ENCODE measurements around the gene PHKG2. TPM values are rescaled to one million over a fixed set of nuclear protein-coding genes. Genes with fewer than 3 reads are reported as not detected.

PHKG2 gene
- polyA plus RNA-seq, 1 donor (not counting 4 experiments of a cell fraction or from before 2014, with no cell fraction given): 31.8 TPM

DNA sequence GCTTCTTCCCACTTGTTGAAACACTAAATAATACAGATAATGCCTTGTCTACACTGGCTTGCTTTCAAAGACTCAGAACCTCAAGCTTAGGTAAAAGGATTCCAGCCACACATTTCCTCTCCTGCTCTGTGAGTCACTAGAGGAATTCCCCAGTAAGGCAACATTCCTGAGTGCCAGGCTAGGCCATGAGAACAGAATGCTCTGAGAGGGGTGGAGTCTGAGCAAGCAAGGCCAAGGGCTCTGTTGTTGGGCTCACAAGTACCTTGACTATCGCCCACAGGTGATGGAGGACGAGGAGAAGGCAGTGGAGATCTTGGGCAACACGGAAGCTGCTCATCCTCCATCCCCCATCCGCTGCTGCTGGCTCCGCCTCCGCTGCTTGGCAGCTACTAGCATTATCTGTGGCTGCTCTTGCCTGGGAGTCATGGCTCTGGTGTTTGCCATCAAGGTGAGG, 6.7 kb upstream of the PHKG2 start:
- DNase-seq (ENCODE audit: low read depth, low spot score) (peak; percentile 99), FAIRE-seq (peak; percentile 100)
- Histone ChIP-seq H3K9me3 (ENCODE audit: control insufficient read depth, low read depth, low read length) (no peaks in the 10 kb centered on the region), H3K4me1 (ENCODE audit: control insufficient read depth, extremely low read depth, insufficient read depth, low read length) (peaks cover 25% of the 10 kb centered on the region), H4K20me1 (ENCODE audit: control insufficient read depth, extremely low read depth, insufficient read depth, low read length) (peaks cover 4% of the 10 kb centered on the region), H3K79me2 (ENCODE audit: control insufficient read depth, insufficient read depth, low read length) (peaks cover 29% of the 10 kb centered on the region), H3K27ac (ENCODE audit: control insufficient read depth, insufficient read depth, low read length) (peak overlapping the region; percentile 100), H3K9ac (ENCODE audit: control insufficient read depth, extremely low read depth, insufficient read depth, low read length) (peak overlapping the region; percentile 97), H3K4me2 (ENCODE audit: control insufficient read depth, extremely low read depth, insufficient read depth, low read depth, low read length) (peak overlapping the region; percentile 89), H2AFZ (ENCODE audit: control insufficient read depth, low read length) (no peak overlapping the region), H3K4me3 (ENCODE audit: control insufficient read depth in 2 of 3, extremely low read depth in 1 of 3, insufficient read depth in 2 of 3, low read depth in 1 of 3, low read length in 3 of 3) (peak overlapping the region; percentile 60 to 95 (median 79)), H3K36me3 (ENCODE audit: control insufficient read depth in 2 of 2, extremely low read depth in 1 of 2, insufficient read depth in 2 of 2, low read length in 2 of 2) (peaks cover 24 to 35% of the 10 kb centered on the region in 2 experiments), H3K9me1 (ENCODE audit: control insufficient read depth, extremely low read depth, insufficient read depth, low read length) (no peaks in the 10 kb centered on the region), H3K27me3 (ENCODE audit: control insufficient read depth, extremely low read depth, insufficient read depth, low read length) (no peaks in the 10 kb centered on the region)
- dilution Hi-C loops (cut with MboI; ENCODE audit: extremely low pct_ligation_motif_present, low sequenced_read_pairs): no loop called here
- TF ChIP-seq, protein P1, sequence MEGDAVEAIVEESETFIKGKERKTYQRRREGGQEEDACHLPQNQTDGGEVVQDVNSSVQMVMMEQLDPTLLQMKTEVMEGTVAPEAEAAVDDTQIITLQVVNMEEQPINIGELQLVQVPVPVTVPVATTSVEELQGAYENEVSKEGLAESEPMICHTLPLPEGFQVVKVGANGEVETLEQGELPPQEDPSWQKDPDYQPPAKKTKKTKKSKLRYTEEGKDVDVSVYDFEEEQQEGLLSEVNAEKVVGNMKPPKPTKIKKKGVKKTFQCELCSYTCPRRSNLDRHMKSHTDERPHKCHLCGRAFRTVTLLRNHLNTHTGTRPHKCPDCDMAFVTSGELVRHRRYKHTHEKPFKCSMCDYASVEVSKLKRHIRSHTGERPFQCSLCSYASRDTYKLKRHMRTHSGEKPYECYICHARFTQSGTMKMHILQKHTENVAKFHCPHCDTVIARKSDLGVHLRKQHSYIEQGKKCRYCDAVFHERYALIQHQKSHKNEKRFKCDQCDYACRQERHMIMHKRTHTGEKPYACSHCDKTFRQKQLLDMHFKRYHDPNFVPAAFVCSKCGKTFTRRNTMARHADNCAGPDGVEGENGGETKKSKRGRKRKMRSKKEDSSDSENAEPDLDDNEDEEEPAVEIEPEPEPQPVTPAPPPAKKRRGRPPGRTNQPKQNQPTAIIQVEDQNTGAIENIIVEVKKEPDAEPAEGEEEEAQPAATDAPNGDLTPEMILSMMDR (optimal IDR thresholded peaks at IDR 0.05 in 1 of 3, IDR thresholded peaks at IDR 0.05 in 1 of 3, conservative IDR thresholded peaks at IDR 0.05 in 1 of 3; ENCODE audit: extremely low read depth in 1 of 3, insufficient read depth in 2 of 3, low read length in 3 of 3): peak in 1 of 3 experiments; percentile 13
- TF ChIP-seq EZH2 (IDR thresholded peaks at IDR 0.05; ENCODE audit: low read length): no peak

DNA sequence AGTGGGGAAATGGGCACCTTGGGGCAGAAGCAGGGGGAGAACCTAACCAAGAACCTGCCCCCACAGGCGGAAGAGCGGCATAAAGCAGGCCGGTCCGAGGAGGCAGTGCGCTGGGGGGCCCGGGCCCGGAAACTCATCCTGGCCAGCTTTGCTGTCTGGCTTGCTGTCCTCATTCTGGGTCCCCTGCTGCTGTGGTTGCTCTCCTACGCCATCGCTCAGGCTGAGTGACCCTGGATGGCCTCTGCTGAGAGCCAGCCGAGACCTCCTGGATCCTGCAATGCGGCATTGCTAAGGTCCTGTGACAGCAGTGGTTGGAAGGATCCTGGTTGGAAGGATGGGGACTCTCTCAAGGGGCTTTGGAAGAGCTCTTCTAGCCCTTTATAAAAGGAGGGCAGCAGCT, 4.5 kb upstream of the PHKG2 start:
- dilution Hi-C loops (cut with MboI; ENCODE audit: extremely low pct_ligation_motif_present, low sequenced_read_pairs): no loop called here
- peaks cover 30% of the 10 kb centered on the region for H3K79me2 ChIP-seq (ENCODE audit: control insufficient read depth, insufficient read depth, low read length)
- H4K20me1 ChIP-seq (ENCODE audit: control insufficient read depth, extremely low read depth, insufficient read depth, low read length): peaks cover 4% of the 10 kb centered on the region
- no peak for TF ChIP-seq EZH2 (IDR thresholded peaks at IDR 0.05; ENCODE audit: low read length)
- TF ChIP-seq, protein P1 (optimal IDR thresholded peaks at IDR 0.05 in 1 of 3, IDR thresholded peaks at IDR 0.05 in 1 of 3, conservative IDR thresholded peaks at IDR 0.05 in 1 of 3; ENCODE audit: extremely low read depth in 1 of 3, insufficient read depth in 2 of 3, low read length in 3 of 3): no peak
- peaks cover 38% of the 10 kb centered on the region for H3K4me1 ChIP-seq (ENCODE audit: control insufficient read depth, extremely low read depth, insufficient read depth, low read length)
- H3K4me2 ChIP-seq (ENCODE audit: control insufficient read depth, extremely low read depth, insufficient read depth, low read depth, low read length): no peak overlapping the region
- no peak for DNase-seq (ENCODE audit: low read depth, low spot score)
- no peak overlapping the region for H3K4me3 ChIP-seq (ENCODE audit: control insufficient read depth in 2 of 3, extremely low read depth in 1 of 3, insufficient read depth in 2 of 3, low read depth in 1 of 3, low read length in 3 of 3)
- no peak overlapping the region for H2AFZ ChIP-seq (ENCODE audit: control insufficient read depth, low read length)
- H3K27ac ChIP-seq (ENCODE audit: control insufficient read depth, insufficient read depth, low read length): no peak overlapping the region
- H3K9me1 ChIP-seq (ENCODE audit: control insufficient read depth, extremely low read depth, insufficient read depth, low read length): no peaks in the 10 kb centered on the region
- H3K36me3 ChIP-seq (ENCODE audit: control insufficient read depth in 2 of 2, extremely low read depth in 1 of 2, insufficient read depth in 2 of 2, low read length in 2 of 2): peaks cover 8 to 21% of the 10 kb centered on the region in 2 experiments
- no peaks in the 10 kb centered on the region for H3K27me3 ChIP-seq (ENCODE audit: control insufficient read depth, extremely low read depth, insufficient read depth, low read length)
- H3K9me3 ChIP-seq (ENCODE audit: control insufficient read depth, low read depth, low read length): no peaks in the 10 kb centered on the region
- no peak for FAIRE-seq
- no peak overlapping the region for H3K9ac ChIP-seq (ENCODE audit: control insufficient read depth, extremely low read depth, insufficient read depth, low read length)

Measured in keratinocyte (primary cell).